Activated CD8-positive, alpha-beta T cell treated with anti-CD3 and anti-CD28 coated beads for 36 hours (primary cell): ENCODE measurements around the gene SLC34A2. TPM values are rescaled to one million over a fixed set of nuclear protein-coding genes. Genes with fewer than 3 reads are reported as not detected.

Source experiments
- ATAC-seq: fragments of 200-7000 bp; cut with Tn5 transposase; one replicate; pipeline ENCODE4 v1.10.0; 2021; ENCODE audit warnings: mild to moderate bottlenecking, moderate library complexity
- CTCF ChIA-PET: fragments of 350-600 bp; sonication (Branson Sonifier 250); formaldehyde crosslinking; loops from one replicate; lab custom pipeline; 2021; ENCODE audit warnings: antibody characterized with exemption; lab: Charles Lee
- POLR2A ChIA-PET: fragments of 350-600 bp; sonication (Branson Sonifier 250); formaldehyde crosslinking; loops from one replicate; lab custom pipeline; 2021; ENCODE audit warnings: antibody characterized with exemption; lab: Charles Lee
- DNase-seq: peaks from one replicate; pipeline ENCODE4 v3.0.0-alpha.2; 2020
- H3K27ac Mint-ChIP-seq: one replicate; pipeline ENCODE4 v1.8.0; 2021; ENCODE audit warnings: mild to moderate bottlenecking, mixed read lengths
- H3K27me3 Mint-ChIP-seq: one replicate; pipeline ENCODE4 v1.8.0; 2021; ENCODE audit warnings: mixed read lengths
- H3K36me3 Mint-ChIP-seq: one replicate; pipeline ENCODE4 v1.8.0; 2021; ENCODE audit warnings: low read depth, mixed read lengths
- H3K4me1 Mint-ChIP-seq: one replicate; pipeline ENCODE4 v1.8.0; 2021; ENCODE audit warnings: low read depth, mixed read lengths
- H3K4me3 Mint-ChIP-seq: one replicate; pipeline ENCODE4 v1.8.0; 2021; ENCODE audit warnings: mild to moderate bottlenecking, moderate library complexity, mixed read lengths
- H3K9me3 Mint-ChIP-seq: one replicate; pipeline ENCODE4 v1.8.0; 2021; ENCODE audit warnings: mixed read lengths
- CTCF ChIP-seq: fragments of 200-600 bp; IDR thresholded peaks from one replicate; pipeline ENCODE4 v1.8.0; 2022; ENCODE audit warnings: antibody characterized with exemption, mild to moderate bottlenecking
- intact Hi-C: fragments of 100-400 bp; cut with micrococcal nuclease; formaldehyde crosslinking; loops from one replicate; pipeline ENCODE4 v1.10.0; 2022
- total RNA-seq, 2 experiments: library from RNA; stranded (reverse); gene quantifications; one replicate each; pipeline ENCODE4 v1.2.3, GENCODE V29; 2021

Gene SLC34A2
- total RNA-seq, 2 experiments from 2014 or later: not detected

DNA sequence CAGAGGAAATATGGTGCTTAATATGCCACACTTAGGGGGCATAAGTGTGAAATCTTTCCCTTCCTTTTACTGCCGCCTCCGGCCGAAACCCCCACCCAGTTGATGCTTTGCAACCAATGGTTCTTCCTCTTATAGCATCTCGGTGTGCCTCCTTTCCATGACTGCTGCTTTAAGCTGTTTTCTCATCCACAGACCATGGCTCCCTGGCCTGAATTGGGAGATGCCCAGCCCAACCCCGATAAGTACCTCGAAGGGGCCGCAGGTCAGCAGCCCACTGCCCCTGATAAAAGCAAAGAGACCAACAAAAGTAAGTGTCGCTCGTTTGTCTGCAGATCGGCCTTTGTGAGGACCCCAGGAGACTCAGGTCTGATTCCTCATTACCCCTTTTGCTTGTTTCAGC lies 6.7 kb downstream of the SLC34A2 start:
- no peak for TF ChIP-seq CTCF
- no peak overlapping the region for H3K4me3 Mint-ChIP-seq
- POLR2A ChIA-PET: no interaction called here
- H3K9me3 Mint-ChIP-seq: no peaks in the 10 kb centered on the region
- peaks cover 6% of the 10 kb centered on the region for H3K27me3 Mint-ChIP-seq
- no peaks in the 10 kb centered on the region for H3K36me3 Mint-ChIP-seq
- ATAC-seq (no peak), DNase-seq (no peak)
- no peak overlapping the region for H3K27ac Mint-ChIP-seq
- CTCF ChIA-PET: no interaction called here
- intact Hi-C loops: no loop called here
- H3K4me1 Mint-ChIP-seq: no peaks in the 10 kb centered on the region

- Mint-ChIP-seq H3K9me3 (no peaks in the 10 kb centered on the region), H3K27ac (no peak overlapping the region), H3K36me3 (no peaks in the 10 kb centered on the region), H3K4me3 (no peak overlapping the region), H3K27me3 (peaks cover 6% of the 10 kb centered on the region), H3K4me1 (no peaks in the 10 kb centered on the region)
- CTCF ChIA-PET: no interaction called here
- TF ChIP-seq CTCF: no peak
- no peak for ATAC-seq
- POLR2A ChIA-PET: no interaction called here
- intact Hi-C loops: no loop called here
- no peak for DNase-seq
Observed at GRCh38 chr4:25663781-25664180, 8.1 kb downstream of the SLC34A2 start.

GRCh38 chr4:25666031-25666630 lies 10.5 kb downstream of the SLC34A2 start:
- DNase-seq (no peak), ATAC-seq (no peak)
- no peak overlapping the region for H3K4me3 Mint-ChIP-seq
- H3K27ac Mint-ChIP-seq: no peak overlapping the region
- H3K9me3 Mint-ChIP-seq: no peaks in the 10 kb centered on the region
- H3K4me1 Mint-ChIP-seq: no peaks in the 10 kb centered on the region
- intact Hi-C loops: no loop called here
- CTCF ChIA-PET: no interaction called here
- POLR2A ChIA-PET: no interaction called here
- peaks cover 6% of the 10 kb centered on the region for H3K27me3 Mint-ChIP-seq
- TF ChIP-seq CTCF: no peak
- H3K36me3 Mint-ChIP-seq: no peaks in the 10 kb centered on the region

- Mint-ChIP-seq H3K27me3 (peaks cover 6% of the 10 kb centered on the region), H3K4me3 (no peak overlapping the region), H3K27ac (no peak overlapping the region), H3K9me3 (no peaks in the 10 kb centered on the region), H3K36me3 (no peaks in the 10 kb centered on the region), H3K4me1 (no peaks in the 10 kb centered on the region)
- DNase-seq (no peak), ATAC-seq (no peak)
- no peak for TF ChIP-seq CTCF
- CTCF ChIA-PET: interaction anchor here (1.3 kb wide), 1 partner anchor 12 kb away, joined by 3 read pairs; no protein-coding TSS in a partner anchor
- POLR2A ChIA-PET: no interaction called here
- intact Hi-C loops: no loop called here
Observed at GRCh38 chr4:25667931-25668557, 12.4 kb downstream of the SLC34A2 start.

DNA sequence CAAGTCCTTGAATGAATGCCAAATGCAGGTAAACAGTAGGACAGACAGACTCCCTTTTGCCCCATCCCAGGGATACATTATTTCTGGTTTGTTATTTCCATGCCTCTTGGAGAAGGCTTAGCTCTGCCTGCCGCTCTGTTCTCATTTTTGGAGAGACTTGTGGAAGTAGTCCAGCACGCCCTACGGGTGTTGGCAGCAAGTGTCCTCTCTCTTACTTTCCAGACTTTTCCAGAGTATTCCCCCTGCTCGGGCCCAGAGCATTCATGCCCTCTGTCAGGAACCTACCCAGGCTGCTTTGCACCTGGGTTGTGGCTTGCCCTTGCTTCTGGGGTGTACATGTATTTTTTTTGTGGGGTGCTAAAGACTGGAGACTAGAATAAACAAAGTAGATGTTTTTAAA lies 15.3 kb downstream of the SLC34A2 start:
- ATAC-seq: no peak
- no peak for DNase-seq
- H3K27ac Mint-ChIP-seq: no peak overlapping the region
- intact Hi-C loops: no loop called here
- no peaks in the 10 kb centered on the region for H3K9me3 Mint-ChIP-seq
- ChIA-PET CTCF (no interaction called here), POLR2A (no interaction called here)
- no peak for TF ChIP-seq CTCF
- no peaks in the 10 kb centered on the region for H3K36me3 Mint-ChIP-seq
- no peaks in the 10 kb centered on the region for H3K27me3 Mint-ChIP-seq
- no peaks in the 10 kb centered on the region for H3K4me1 Mint-ChIP-seq
- no peak overlapping the region for H3K4me3 Mint-ChIP-seq
